ENCODE measurements around the gene PDE8B.

- TF ChIP-seq CTCF (optimal IDR thresholded peaks at IDR 0.05 in 1 of 3, IDR thresholded peaks at IDR 0.05 in 1 of 3, conservative IDR thresholded peaks at IDR 0.05 in 1 of 3; ENCODE audit: extremely low read depth in 1 of 3, insufficient read depth in 2 of 3, low read length in 3 of 3) (no peak), EZH2 (IDR thresholded peaks at IDR 0.05; ENCODE audit: low read length) (no peak)
Observed at GRCh38 chr5:77419644-77420582, 209.4 kb downstream of the PDE8B start.

Data from keratinocyte (primary cell).